PC-3 (cell line): ENCODE measurements around the gene IL1R2. TPM values are rescaled to one million over a fixed set of nuclear protein-coding genes. Genes with fewer than 3 reads are reported as not detected.

Source experiments
- ATAC-seq: fragments of 200-7000 bp; cut with Tn5 transposase; 2 replicates; pipeline ENCODE4 v1.9.1; 2020; ENCODE audit warnings: mild to moderate bottlenecking, moderate library complexity
- BruUV-seq: library from RNA; stranded (reverse); fragments of 400-500 nt; replicated peaks from 2 replicates; lab custom pipeline; 2021; lab: Mats Ljungman, UMichigan
- CTCF ChIA-PET: fragments of 300-600 bp; sonication (Branson Sonifier 250); formaldehyde crosslinking; loops from one replicate; lab custom pipeline; 2022; ENCODE audit warnings: antibody characterized with exemption; lab: Charles Lee
- POLR2A ChIA-PET: fragments of 300-600 bp; sonication (Branson Sonifier 250); formaldehyde crosslinking; loops from one replicate; lab custom pipeline; 2022; ENCODE audit warnings: antibody characterized with exemption; ENCODE audit not compliant: unreplicated experiment; lab: Charles Lee
- DNase-seq: peaks from one replicate; pipeline ENCODE4 v3.0.0-alpha.2; 2015
- H2AFZ ChIP-seq: fragments of 300-600 bp; sonication (generic); 2 replicates; pipeline ENCODE4 v1.6.0; 2016; ENCODE audit warnings: antibody characterized with exemption, low read length
- H3F3A ChIP-seq: fragments of 300-600 bp; sonication (generic); one replicate; pipeline ENCODE4 v1.6.0; 2017; ENCODE audit warnings: antibody characterized with exemption, low read length, control low read depth, mild to moderate bottlenecking; ENCODE audit not compliant: unreplicated experiment
- H3K27ac ChIP-seq: fragments of 300-600 bp; sonication (generic); 2 replicates; pipeline ENCODE4 v1.5.1; 2016; ENCODE audit warnings: mild to moderate bottlenecking, low read length
- H3K27me3 ChIP-seq: fragments of 300-600 bp; sonication (generic); 2 replicates; pipeline ENCODE4 v1.6.1; 2016; ENCODE audit warnings: low read length, mixed read lengths
- H3K36me3 ChIP-seq: fragments of 300-600 bp; sonication (generic); 2 replicates; pipeline ENCODE4 v1.6.1; 2016; ENCODE audit warnings: low read depth, mixed run types, low read length, mixed read lengths
- H3K4me1 ChIP-seq: fragments of 300-600 bp; sonication (generic); 2 replicates; pipeline ENCODE4 v1.5.1; 2016; ENCODE audit warnings: low read length; ENCODE audit not compliant: insufficient read depth
- H3K4me2 ChIP-seq: fragments of 300-600 bp; sonication (generic); 2 replicates; pipeline ENCODE4 v1.6.0; 2016; ENCODE audit warnings: low read length
- H3K4me3 ChIP-seq: fragments of 300-600 bp; sonication (generic); 2 replicates; pipeline ENCODE4 v1.5.1; 2016; ENCODE audit warnings: mild to moderate bottlenecking, low read length, mixed read lengths
- H3K79me2 ChIP-seq: fragments of 300-600 bp; sonication (generic); 2 replicates; pipeline ENCODE4 v1.6.1; 2017; ENCODE audit warnings: low read length, mixed read lengths
- H3K9ac ChIP-seq: fragments of 300-600 bp; sonication (generic); 2 replicates; pipeline ENCODE4 v1.6.0; 2016; ENCODE audit warnings: mild to moderate bottlenecking, low read length
- H3K9me2 ChIP-seq: fragments of 300-600 bp; sonication (generic); replicated peaks from 2 replicates; pipeline ENCODE4 v1.6.1; 2016; ENCODE audit warnings: mixed run types, low read length, mixed read lengths
- H3K9me3 ChIP-seq: fragments of 300-600 bp; sonication (generic); 2 replicates; pipeline ENCODE4 v1.6.1; 2016; ENCODE audit warnings: low read length, mixed read lengths
- H4K20me1 ChIP-seq: fragments of 300-600 bp; sonication (generic); 2 replicates; pipeline ENCODE4 v1.6.1; 2016; ENCODE audit warnings: low read length, mixed read lengths
- EZH2 ChIP-seq: fragments of 300-600 bp; sonication (generic); IDR thresholded peaks from one replicate; pipeline ENCODE4 v1.6.1; 2017; ENCODE audit warnings: antibody characterized with exemption, mild to moderate bottlenecking, low read length; ENCODE audit not compliant: unreplicated experiment
- EZH2phosphoT487 ChIP-seq: fragments of 300-600 bp; sonication (generic); IDR thresholded peaks from 2 replicates; pipeline ENCODE4 v1.6.1; 2018; ENCODE audit warnings: mild to moderate bottlenecking, antibody characterized with exemption, low read length, borderline replicate concordance
- intact Hi-C: fragments of 100-400 bp; cut with micrococcal nuclease; formaldehyde crosslinking; loops from 2 replicates; pipeline ENCODE4 v1.9.0; 2023
- total RNA-seq: library from RNA; depleted of rRNA; stranded (reverse); fragments of >200 nt; gene quantifications from 2 replicates; pipeline ENCODE4 v1.2.3, GENCODE V29; 2014
- TF ChIP-seq, protein P1 (sequence below): fragments of 300-600 bp; sonication (generic); conservative IDR thresholded peaks from 2 replicates; pipeline ENCODE4 v1.5.1; 2017; ENCODE audit warnings: antibody characterized with exemption, low read depth, mild to moderate bottlenecking, low read length

Gene IL1R2
- total RNA-seq, 1 experiment from 2014 or later = 6.0 TPM

GRCh38 chr2:102003696-102004095, 11.9 kb downstream of the IL1R2 start:
- H3F3A ChIP-seq = no peaks in the 10 kb centered on the region
- intact Hi-C loops = no loop called here
- POLR2A ChIA-PET = no interaction called here
- ATAC-seq (no peak), DNase-seq (no peak)
- no peaks in the 10 kb centered on the region for H3K9me3 ChIP-seq
- no peaks in the 10 kb centered on the region for H3K9me2 ChIP-seq
- H3K4me3 ChIP-seq = no peak overlapping the region
- CTCF ChIA-PET = no interaction called here
- no peak overlapping the region for H3K4me2 ChIP-seq
- TF ChIP-seq EZH2phosphoT487 (no peak), EZH2 (no peak)
- TF ChIP-seq, protein P1, sequence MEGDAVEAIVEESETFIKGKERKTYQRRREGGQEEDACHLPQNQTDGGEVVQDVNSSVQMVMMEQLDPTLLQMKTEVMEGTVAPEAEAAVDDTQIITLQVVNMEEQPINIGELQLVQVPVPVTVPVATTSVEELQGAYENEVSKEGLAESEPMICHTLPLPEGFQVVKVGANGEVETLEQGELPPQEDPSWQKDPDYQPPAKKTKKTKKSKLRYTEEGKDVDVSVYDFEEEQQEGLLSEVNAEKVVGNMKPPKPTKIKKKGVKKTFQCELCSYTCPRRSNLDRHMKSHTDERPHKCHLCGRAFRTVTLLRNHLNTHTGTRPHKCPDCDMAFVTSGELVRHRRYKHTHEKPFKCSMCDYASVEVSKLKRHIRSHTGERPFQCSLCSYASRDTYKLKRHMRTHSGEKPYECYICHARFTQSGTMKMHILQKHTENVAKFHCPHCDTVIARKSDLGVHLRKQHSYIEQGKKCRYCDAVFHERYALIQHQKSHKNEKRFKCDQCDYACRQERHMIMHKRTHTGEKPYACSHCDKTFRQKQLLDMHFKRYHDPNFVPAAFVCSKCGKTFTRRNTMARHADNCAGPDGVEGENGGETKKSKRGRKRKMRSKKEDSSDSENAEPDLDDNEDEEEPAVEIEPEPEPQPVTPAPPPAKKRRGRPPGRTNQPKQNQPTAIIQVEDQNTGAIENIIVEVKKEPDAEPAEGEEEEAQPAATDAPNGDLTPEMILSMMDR = no peak
- no peaks in the 10 kb centered on the region for H3K36me3 ChIP-seq
- no TSS peak for BruUV-seq
- H3K27me3 ChIP-seq = no peaks in the 10 kb centered on the region
- no peaks in the 10 kb centered on the region for H4K20me1 ChIP-seq
- H2AFZ ChIP-seq = no peak overlapping the region
- no peak overlapping the region for H3K27ac ChIP-seq
- no peak overlapping the region for H3K9ac ChIP-seq
- no peaks in the 10 kb centered on the region for H3K79me2 ChIP-seq
- H3K4me1 ChIP-seq = peaks cover 37% of the 10 kb centered on the region

GRCh38 chr2:102004581-102004980, 12.8 kb downstream of the IL1R2 start:
- Histone ChIP-seq H3K27me3 (no peaks in the 10 kb centered on the region), H3K4me3 (no peak overlapping the region), H3F3A (no peaks in the 10 kb centered on the region), H3K9me3 (no peaks in the 10 kb centered on the region), H3K79me2 (no peaks in the 10 kb centered on the region), H4K20me1 (no peaks in the 10 kb centered on the region), H3K36me3 (no peaks in the 10 kb centered on the region), H2AFZ (no peak overlapping the region), H3K4me1 (peaks cover 29% of the 10 kb centered on the region), H3K4me2 (no peak overlapping the region), H3K27ac (no peak overlapping the region), H3K9ac (no peak overlapping the region), H3K9me2 (no peaks in the 10 kb centered on the region)
- DNase-seq (no peak), ATAC-seq (no peak)
- BruUV-seq = no TSS peak
- CTCF ChIA-PET = no interaction called here
- intact Hi-C loops = no loop called here
- no peak for TF ChIP-seq EZH2
- no peak for TF ChIP-seq EZH2phosphoT487
- TF ChIP-seq, protein P1 = no peak
- POLR2A ChIA-PET = interaction anchor here (0.6 kb wide), 1 partner anchor 11 kb away, joined by 10 read pairs; no protein-coding TSS in a partner anchor

- Histone ChIP-seq H3K27ac (no peak overlapping the region), H3K9me2 (no peaks in the 10 kb centered on the region), H3K4me2 (no peak overlapping the region), H3K4me3 (no peak overlapping the region), H3K4me1 (peaks cover 22% of the 10 kb centered on the region), H3K27me3 (no peaks in the 10 kb centered on the region), H3K79me2 (no peaks in the 10 kb centered on the region), H3F3A (no peaks in the 10 kb centered on the region), H3K9ac (no peak overlapping the region), H3K9me3 (no peaks in the 10 kb centered on the region), H3K36me3 (no peaks in the 10 kb centered on the region), H2AFZ (no peak overlapping the region), H4K20me1 (no peaks in the 10 kb centered on the region)
- TF ChIP-seq, protein P1 = no peak
- TF ChIP-seq EZH2 = no peak
- TF ChIP-seq EZH2phosphoT487 = no peak
- intact Hi-C loops = no loop called here
- ATAC-seq = no peak
- DNase-seq = no peak
- POLR2A ChIA-PET = no interaction called here
- CTCF ChIA-PET = interaction anchor here (1.9 kb wide), 1 partner anchor 235 kb away, joined by 17 read pairs; no protein-coding TSS in a partner anchor
- BruUV-seq = no TSS peak
Observed at GRCh38 chr2:102005449-102005848, 13.7 kb downstream of the IL1R2 start.
